ENCODE measurements around the gene MTCP1.
A peak's percentile ranks its signal among the peaks of the same experiment; 100 is the strongest.

MTCP1 gene

DNA sequence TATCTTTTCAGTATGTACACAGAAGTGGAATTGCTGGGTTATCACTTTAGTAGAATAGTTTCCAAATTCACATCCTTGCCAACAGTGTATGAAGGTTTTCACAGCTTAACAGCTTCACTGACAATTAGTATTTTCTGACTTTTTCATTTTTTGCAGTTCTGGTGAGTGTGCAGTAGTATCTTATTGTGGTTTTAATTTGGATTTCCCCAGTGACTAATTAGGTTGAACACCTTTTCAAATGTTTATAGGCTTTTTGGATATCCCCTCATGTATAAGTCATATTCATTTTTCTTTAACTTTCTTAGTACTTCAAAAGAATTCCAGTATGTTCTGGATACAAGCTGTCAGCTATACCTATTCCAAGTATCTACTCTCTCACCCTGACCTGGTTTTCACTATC lies 37.5 kb upstream of the MTCP1 start:
- no peaks in the 10 kb centered on the region for H3K9me3 ChIP-seq (ENCODE audit: severe bottlenecking)
- ATAC-seq (ENCODE audit: low read depth), result no peak
- no peak overlapping the region for H3K27ac ChIP-seq (ENCODE audit: poor library complexity, severe bottlenecking)
- DNase-seq (ENCODE audit: low spot score), result no peak
- no peak overlapping the region for H3K4me3 ChIP-seq (ENCODE audit: severe bottlenecking)
- no peaks in the 10 kb centered on the region; the same call in 1 of the 2 replicates for H3K36me3 ChIP-seq (ENCODE audit: low read depth)
- H3K4me1 ChIP-seq (ENCODE audit: insufficient read depth, poor library complexity, severe bottlenecking), result peaks cover 14% of the 10 kb centered on the region
- TF ChIP-seq, protein P1, sequence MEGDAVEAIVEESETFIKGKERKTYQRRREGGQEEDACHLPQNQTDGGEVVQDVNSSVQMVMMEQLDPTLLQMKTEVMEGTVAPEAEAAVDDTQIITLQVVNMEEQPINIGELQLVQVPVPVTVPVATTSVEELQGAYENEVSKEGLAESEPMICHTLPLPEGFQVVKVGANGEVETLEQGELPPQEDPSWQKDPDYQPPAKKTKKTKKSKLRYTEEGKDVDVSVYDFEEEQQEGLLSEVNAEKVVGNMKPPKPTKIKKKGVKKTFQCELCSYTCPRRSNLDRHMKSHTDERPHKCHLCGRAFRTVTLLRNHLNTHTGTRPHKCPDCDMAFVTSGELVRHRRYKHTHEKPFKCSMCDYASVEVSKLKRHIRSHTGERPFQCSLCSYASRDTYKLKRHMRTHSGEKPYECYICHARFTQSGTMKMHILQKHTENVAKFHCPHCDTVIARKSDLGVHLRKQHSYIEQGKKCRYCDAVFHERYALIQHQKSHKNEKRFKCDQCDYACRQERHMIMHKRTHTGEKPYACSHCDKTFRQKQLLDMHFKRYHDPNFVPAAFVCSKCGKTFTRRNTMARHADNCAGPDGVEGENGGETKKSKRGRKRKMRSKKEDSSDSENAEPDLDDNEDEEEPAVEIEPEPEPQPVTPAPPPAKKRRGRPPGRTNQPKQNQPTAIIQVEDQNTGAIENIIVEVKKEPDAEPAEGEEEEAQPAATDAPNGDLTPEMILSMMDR (IDR thresholded peaks at IDR 0.05; ENCODE audit: poor library complexity, severe bottlenecking), result no peak
- no peaks in the 10 kb centered on the region for H3K27me3 ChIP-seq (ENCODE audit: insufficient read depth, poor library complexity, severe bottlenecking)

DNA sequence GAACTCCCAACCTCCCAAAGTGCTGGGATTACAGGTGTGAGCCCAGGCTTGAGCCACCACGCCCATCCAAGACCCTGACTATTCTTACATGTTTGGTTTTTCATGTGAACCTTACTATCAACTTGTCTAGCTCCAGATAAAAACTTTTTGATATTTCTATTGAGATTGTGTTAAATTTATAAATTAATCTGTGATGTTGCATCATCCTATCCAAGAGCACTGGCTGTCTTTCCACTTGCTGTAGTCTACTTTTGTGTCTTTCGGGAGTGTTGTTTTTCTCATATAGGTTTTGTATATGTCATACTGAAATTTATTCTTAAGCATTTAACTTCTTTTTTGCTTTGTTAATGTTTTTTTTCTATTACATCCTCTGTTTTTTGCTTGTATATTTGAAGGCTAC lies 35.0 kb upstream of the MTCP1 start:
- ATAC-seq (ENCODE audit: low read depth), result no peak
- Histone ChIP-seq H3K36me3 (ENCODE audit: low read depth) (no peaks in the 10 kb centered on the region; the same call in 1 of the 2 replicates), H3K27me3 (ENCODE audit: insufficient read depth, poor library complexity, severe bottlenecking) (no peaks in the 10 kb centered on the region), H3K27ac (ENCODE audit: poor library complexity, severe bottlenecking) (no peak overlapping the region), H3K4me3 (ENCODE audit: severe bottlenecking) (no peak overlapping the region), H3K9me3 (ENCODE audit: severe bottlenecking) (no peaks in the 10 kb centered on the region), H3K4me1 (ENCODE audit: insufficient read depth, poor library complexity, severe bottlenecking) (no peaks in the 10 kb centered on the region)
- TF ChIP-seq, protein P1 (IDR thresholded peaks at IDR 0.05; ENCODE audit: poor library complexity, severe bottlenecking), result no peak
- DNase-seq (ENCODE audit: low spot score), result no peak

DNA sequence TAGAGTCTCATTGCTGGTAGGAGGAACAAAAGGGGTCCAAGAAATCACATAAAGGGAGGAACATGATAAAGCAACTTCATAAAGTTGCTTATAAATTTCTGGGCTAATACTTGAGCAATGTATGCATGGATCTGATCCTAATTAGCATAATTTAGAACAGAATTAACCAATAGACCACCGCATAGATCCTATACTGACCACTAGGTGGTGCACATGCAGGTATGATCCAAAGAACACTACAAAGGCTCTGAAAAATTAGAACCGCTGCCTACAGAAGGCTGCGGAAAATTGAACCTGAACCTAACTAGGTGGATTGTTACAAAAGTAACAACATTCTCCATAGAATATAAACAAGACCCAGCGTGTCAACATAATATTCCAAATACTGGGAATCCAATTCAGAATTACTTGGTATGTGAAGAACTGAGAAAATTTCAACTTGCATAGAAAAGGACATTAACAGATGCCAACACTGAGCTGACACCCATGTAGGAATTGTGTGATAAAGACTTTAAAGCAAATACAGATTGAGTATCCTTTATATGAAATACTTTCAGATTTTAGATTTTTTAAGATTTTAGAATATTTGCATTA lies 23.6 kb upstream of the MTCP1 start:
- H3K27me3 ChIP-seq (ENCODE audit: insufficient read depth, poor library complexity, severe bottlenecking), result no peaks in the 10 kb centered on the region
- H3K36me3 ChIP-seq (ENCODE audit: low read depth), result peaks cover 7% of the 10 kb centered on the region; the same call in 1 of the 2 replicates
- no peaks in the 10 kb centered on the region for H3K9me3 ChIP-seq (ENCODE audit: severe bottlenecking)
- H3K4me1 ChIP-seq (ENCODE audit: insufficient read depth, poor library complexity, severe bottlenecking), result no peaks in the 10 kb centered on the region
- H3K4me3 ChIP-seq (ENCODE audit: severe bottlenecking), result no peak overlapping the region
- TF ChIP-seq, protein P1 (IDR thresholded peaks at IDR 0.05; ENCODE audit: poor library complexity, severe bottlenecking), result peak; percentile 64
- ATAC-seq (ENCODE audit: low read depth), result peak; percentile 66; the same call in 2 of the 3 replicates
- DNase-seq (ENCODE audit: low spot score), result no peak
- H3K27ac ChIP-seq (ENCODE audit: poor library complexity, severe bottlenecking), result no peak overlapping the region

DNA sequence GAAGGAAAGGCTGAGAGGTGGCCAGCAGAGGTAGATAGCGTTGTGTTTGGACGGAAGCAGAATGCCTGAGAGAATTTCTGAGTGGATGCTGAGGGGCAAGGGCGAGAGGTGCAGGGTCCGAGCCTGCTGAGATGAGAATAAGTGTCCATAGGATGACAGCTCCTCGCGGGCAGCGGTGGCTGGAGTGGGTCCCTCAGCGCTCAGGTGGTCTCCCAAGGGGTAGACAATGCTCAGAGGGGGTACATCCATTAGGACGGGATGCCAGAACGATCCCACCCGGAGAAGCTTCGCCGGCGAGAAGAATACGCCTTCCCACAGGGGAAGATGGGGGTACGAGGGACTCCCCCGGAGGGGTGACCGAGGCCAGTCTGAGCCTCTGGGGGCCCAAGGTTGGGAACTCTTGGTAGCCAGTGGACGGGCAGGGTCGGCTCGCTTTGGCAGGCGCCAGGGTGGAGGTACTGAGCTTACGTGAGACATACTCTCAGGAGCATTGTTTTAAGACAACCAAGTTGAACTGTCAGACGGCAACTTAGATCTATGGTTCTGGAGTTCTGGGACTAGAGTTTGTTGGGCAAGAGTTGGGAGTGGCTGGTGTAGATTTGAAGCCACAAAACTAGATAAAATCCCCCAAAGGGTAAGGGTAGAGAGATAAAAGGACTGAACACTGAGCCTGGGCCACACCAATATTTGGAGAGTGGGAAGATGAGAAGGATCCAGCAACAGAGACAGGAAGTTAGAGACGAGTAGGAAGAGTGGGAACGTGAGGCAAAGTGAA lies 16.2 kb upstream of the MTCP1 start:
- ATAC-seq (ENCODE audit: low read depth), result no peak
- H3K4me1 ChIP-seq (ENCODE audit: insufficient read depth, poor library complexity, severe bottlenecking), result no peaks in the 10 kb centered on the region
- H3K36me3 ChIP-seq (ENCODE audit: low read depth), result no peaks in the 10 kb centered on the region

More for the DNA sequence above, 16.2 kb upstream of the MTCP1 start:
- H3K27ac ChIP-seq (ENCODE audit: poor library complexity, severe bottlenecking), result no peak overlapping the region
- no peak for DNase-seq (ENCODE audit: low spot score)
- no peaks in the 10 kb centered on the region for H3K27me3 ChIP-seq (ENCODE audit: insufficient read depth, poor library complexity, severe bottlenecking)
- TF ChIP-seq, protein P1 (IDR thresholded peaks at IDR 0.05; ENCODE audit: poor library complexity, severe bottlenecking), result no peak
- no peak overlapping the region for H3K4me3 ChIP-seq (ENCODE audit: severe bottlenecking)
- no peaks in the 10 kb centered on the region for H3K9me3 ChIP-seq (ENCODE audit: severe bottlenecking)

Data from RWPE2 (cell line).